Measurements from ENCODE around the gene EXOC1L.
A peak's percentile ranks its signal among the peaks of the same experiment; 100 is the strongest.

The EXOC1L gene

DNA sequence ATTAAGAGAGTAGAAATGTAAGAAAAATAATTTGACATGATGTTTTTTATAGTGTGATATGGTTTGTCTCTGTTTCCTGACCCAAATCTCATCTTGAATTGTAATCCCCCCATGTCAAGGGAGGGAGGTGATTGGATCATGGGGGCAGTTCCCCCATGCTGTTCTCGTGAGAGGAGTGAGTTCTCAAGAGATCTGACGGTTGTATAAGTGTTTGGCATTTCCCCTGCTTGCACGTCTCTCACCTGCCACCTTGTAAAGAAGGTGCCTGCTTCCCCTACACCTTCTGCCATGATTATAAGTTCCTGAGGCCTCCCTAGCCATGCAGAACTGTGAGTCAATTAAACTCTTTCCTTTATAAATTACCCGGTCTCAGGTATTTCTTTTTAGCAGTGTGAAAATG lies 34.8 kb upstream of the EXOC1L start:
- H3K4me1 ChIP-seq: no peaks in the 10 kb centered on the region
- no peaks in the 10 kb centered on the region for H3K27me3 ChIP-seq (ENCODE audit: control insufficient read depth, insufficient read depth, low read length)
- H3K36me3 ChIP-seq (ENCODE audit: control insufficient read depth, insufficient read depth, low read length): no peaks in the 10 kb centered on the region
- no peak overlapping the region for H3K4me3 ChIP-seq (ENCODE audit: low read depth, low read length)
- TF ChIP-seq, protein P1, sequence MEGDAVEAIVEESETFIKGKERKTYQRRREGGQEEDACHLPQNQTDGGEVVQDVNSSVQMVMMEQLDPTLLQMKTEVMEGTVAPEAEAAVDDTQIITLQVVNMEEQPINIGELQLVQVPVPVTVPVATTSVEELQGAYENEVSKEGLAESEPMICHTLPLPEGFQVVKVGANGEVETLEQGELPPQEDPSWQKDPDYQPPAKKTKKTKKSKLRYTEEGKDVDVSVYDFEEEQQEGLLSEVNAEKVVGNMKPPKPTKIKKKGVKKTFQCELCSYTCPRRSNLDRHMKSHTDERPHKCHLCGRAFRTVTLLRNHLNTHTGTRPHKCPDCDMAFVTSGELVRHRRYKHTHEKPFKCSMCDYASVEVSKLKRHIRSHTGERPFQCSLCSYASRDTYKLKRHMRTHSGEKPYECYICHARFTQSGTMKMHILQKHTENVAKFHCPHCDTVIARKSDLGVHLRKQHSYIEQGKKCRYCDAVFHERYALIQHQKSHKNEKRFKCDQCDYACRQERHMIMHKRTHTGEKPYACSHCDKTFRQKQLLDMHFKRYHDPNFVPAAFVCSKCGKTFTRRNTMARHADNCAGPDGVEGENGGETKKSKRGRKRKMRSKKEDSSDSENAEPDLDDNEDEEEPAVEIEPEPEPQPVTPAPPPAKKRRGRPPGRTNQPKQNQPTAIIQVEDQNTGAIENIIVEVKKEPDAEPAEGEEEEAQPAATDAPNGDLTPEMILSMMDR (IDR thresholded peaks at IDR 0.05): no peak
- H3K4me2 ChIP-seq (ENCODE audit: low read length): no peak overlapping the region
- no peak overlapping the region for H2AFZ ChIP-seq
- H3K79me2 ChIP-seq: no peaks in the 10 kb centered on the region
- no peak overlapping the region for H3K9ac ChIP-seq
- no peak overlapping the region for H3K27ac ChIP-seq
- no peaks in the 10 kb centered on the region for H3K9me3 ChIP-seq (ENCODE audit: control insufficient read depth, low read length)

DNA sequence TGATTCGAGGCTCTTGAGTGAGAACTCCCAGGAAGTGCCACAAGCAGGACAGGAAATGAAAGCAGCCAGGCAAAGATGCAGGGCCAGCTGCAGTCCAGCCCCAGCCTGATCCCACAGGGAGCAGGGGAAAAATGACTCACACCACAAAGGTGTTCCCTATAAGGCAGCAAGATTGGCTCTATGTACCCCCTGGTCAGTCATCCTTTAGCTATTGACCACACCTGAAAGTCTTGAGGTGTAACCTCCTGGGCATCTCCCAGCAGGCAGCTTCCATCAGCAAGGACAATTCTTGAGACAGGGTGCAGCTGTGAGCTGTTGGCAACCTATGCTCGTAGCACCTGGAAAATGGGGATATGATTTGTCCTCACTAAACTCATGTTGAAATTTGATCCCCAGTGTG lies 27.9 kb upstream of the EXOC1L start:
- Histone ChIP-seq H3K4me1 (no peaks in the 10 kb centered on the region), H3K79me2 (no peaks in the 10 kb centered on the region), H3K4me2 (ENCODE audit: low read length) (no peak overlapping the region), H3K4me3 (ENCODE audit: low read depth, low read length) (no peak overlapping the region), H3K9me3 (ENCODE audit: control insufficient read depth, low read length) (no peaks in the 10 kb centered on the region), H2AFZ (no peak overlapping the region), H3K27me3 (ENCODE audit: control insufficient read depth, insufficient read depth, low read length) (peaks cover 8% of the 10 kb centered on the region), H3K9ac (no peak overlapping the region), H3K27ac (no peak overlapping the region), H3K36me3 (ENCODE audit: control insufficient read depth, insufficient read depth, low read length) (no peaks in the 10 kb centered on the region)
- TF ChIP-seq, protein P1 (IDR thresholded peaks at IDR 0.05): no peak

DNA sequence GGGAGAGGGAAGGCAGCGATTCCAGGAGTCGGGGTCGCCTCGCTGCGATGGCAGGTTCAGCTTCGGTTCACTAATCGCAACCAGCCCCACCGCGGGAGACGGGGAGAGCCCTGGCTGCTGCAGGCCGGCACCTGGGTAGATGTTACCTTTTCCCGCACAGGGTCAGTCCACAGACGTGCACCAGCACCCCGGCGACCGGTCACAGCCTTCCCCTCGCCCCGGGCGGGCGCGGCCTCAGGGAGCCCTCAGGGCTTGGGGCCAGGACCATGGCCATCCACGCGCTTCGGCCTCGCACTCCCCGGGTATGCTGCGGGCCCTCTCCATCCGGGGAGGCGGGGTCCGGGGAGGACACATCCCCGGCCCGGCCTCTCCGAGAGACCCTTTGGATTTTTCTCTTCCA lies 26.1 kb upstream of the EXOC1L start:
- no peaks in the 10 kb centered on the region for H3K36me3 ChIP-seq (ENCODE audit: control insufficient read depth, insufficient read depth, low read length)
- H3K9me3 ChIP-seq (ENCODE audit: control insufficient read depth, low read length): no peaks in the 10 kb centered on the region
- H3K79me2 ChIP-seq: no peaks in the 10 kb centered on the region
- TF ChIP-seq, protein P1 (IDR thresholded peaks at IDR 0.05): no peak
- peaks cover 8% of the 10 kb centered on the region for H3K27me3 ChIP-seq (ENCODE audit: control insufficient read depth, insufficient read depth, low read length)
- no peak overlapping the region for H2AFZ ChIP-seq
- H3K27ac ChIP-seq: no peak overlapping the region
- H3K9ac ChIP-seq: no peak overlapping the region
- no peak overlapping the region for H3K4me3 ChIP-seq (ENCODE audit: low read depth, low read length)
- H3K4me2 ChIP-seq (ENCODE audit: low read length): peak overlapping the region; percentile 28
- H3K4me1 ChIP-seq: no peaks in the 10 kb centered on the region

DNA sequence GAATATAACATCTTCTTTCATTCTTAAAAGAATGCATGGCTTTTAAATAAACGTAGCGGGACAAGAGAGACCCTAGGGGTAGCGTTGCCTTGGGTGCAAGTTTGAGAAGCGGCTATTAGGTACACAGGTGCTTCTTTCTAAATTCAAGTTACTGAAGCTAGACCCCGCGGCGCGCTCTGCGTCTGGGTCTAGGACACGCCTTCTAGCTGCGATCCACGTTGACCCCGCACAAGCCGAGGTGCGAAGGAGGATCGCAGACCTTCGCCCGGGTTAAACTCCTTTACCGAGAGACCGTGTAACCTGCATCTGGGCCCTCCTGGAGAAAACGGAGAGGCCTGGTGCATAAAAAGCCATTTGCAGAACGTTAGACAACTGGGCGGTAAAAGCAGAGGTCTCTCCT lies 25.5 kb upstream of the EXOC1L start:
- peaks cover 8% of the 10 kb centered on the region for H3K27me3 ChIP-seq (ENCODE audit: control insufficient read depth, insufficient read depth, low read length)

DNA sequence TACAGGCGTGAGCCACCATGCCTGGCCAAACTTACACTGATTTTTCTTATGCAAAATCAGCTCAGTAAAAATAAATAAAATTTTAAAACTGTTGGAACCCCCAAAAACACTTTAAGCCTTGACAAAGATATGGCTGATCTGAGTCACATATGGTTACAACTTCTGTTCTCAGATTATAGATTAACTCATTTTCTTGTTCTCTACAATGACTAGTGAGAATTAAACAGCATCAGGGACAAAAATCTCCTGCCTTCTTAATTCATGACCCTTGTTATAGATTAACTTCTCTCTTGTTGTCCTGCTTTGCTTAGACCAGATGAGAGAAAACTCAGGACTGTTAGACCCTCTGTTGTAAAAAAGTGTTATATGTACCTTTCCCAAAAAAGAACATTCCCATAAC lies 24.2 kb upstream of the EXOC1L start:
- H3K4me1 ChIP-seq: no peaks in the 10 kb centered on the region
- no peaks in the 10 kb centered on the region for H3K9me3 ChIP-seq (ENCODE audit: control insufficient read depth, low read length)
- peaks cover 8% of the 10 kb centered on the region for H3K27me3 ChIP-seq (ENCODE audit: control insufficient read depth, insufficient read depth, low read length)
- no peak overlapping the region for H3K4me2 ChIP-seq (ENCODE audit: low read length)
- no peak overlapping the region for H3K4me3 ChIP-seq (ENCODE audit: low read depth, low read length)
- TF ChIP-seq, protein P1 (IDR thresholded peaks at IDR 0.05): no peak
- H3K9ac ChIP-seq: no peak overlapping the region
- no peaks in the 10 kb centered on the region for H3K36me3 ChIP-seq (ENCODE audit: control insufficient read depth, insufficient read depth, low read length)
- H2AFZ ChIP-seq: no peak overlapping the region
- H3K79me2 ChIP-seq: no peaks in the 10 kb centered on the region
- no peak overlapping the region for H3K27ac ChIP-seq

More for the DNA sequence above, 25.5 kb upstream of the EXOC1L start:
- Histone ChIP-seq H3K9me3 (ENCODE audit: control insufficient read depth, low read length) (no peaks in the 10 kb centered on the region), H2AFZ (no peak overlapping the region), H3K4me3 (ENCODE audit: low read depth, low read length) (no peak overlapping the region), H3K27ac (no peak overlapping the region), H3K36me3 (ENCODE audit: control insufficient read depth, insufficient read depth, low read length) (no peaks in the 10 kb centered on the region), H3K9ac (no peak overlapping the region), H3K4me1 (no peaks in the 10 kb centered on the region), H3K79me2 (no peaks in the 10 kb centered on the region), H3K4me2 (ENCODE audit: low read length) (no peak overlapping the region)
- TF ChIP-seq, protein P1 (IDR thresholded peaks at IDR 0.05): no peak
